ENCODE data around the gene ARID3B.
"Not testable (repeated sequence)": the region's sequence is repeated elsewhere in the genome, so short reads cannot be mapped to it uniquely, and the experiment has no call there.

ARID3B gene

GRCh38 chr15:74597146-74597705 lies 56.2 kb downstream of the ARID3B start:
- H3K9me3 ChIP-seq (replicated peaks in 1 of 2; ENCODE audit: control insufficient read depth in 2 of 2, insufficient read depth in 1 of 2, low read depth in 1 of 2, low read length in 2 of 2); H4K8ac ChIP-seq (ENCODE audit: low read depth, low read length); H3K79me1 ChIP-seq (ENCODE audit: low read depth, low read length); H3K9ac ChIP-seq (ENCODE audit: low read depth, low read length, poor library complexity); H3K23ac ChIP-seq (ENCODE audit: low read depth, low read length, poor library complexity); H3K4me1 ChIP-seq (ENCODE audit: control insufficient read depth in 2 of 2, insufficient read depth in 1 of 2, low read depth in 1 of 2, low read length in 2 of 2); H2AFZ ChIP-seq (ENCODE audit: low read length); H3K27me3 ChIP-seq (ENCODE audit: control insufficient read depth in 3 of 3, insufficient read depth in 3 of 3, low read depth in 1 of 3, low read length in 3 of 3); H2BK120ac ChIP-seq (ENCODE audit: low read depth, low read length); DNase-seq (ENCODE audit: low spot score); H3K18ac ChIP-seq (ENCODE audit: low read length); H2BK15ac ChIP-seq (ENCODE audit: low read length); H2BK5ac ChIP-seq (ENCODE audit: low read length); H3K4ac ChIP-seq (ENCODE audit: low read length); H4K91ac ChIP-seq (ENCODE audit: low read depth, low read length, poor library complexity); H3K4me3 ChIP-seq (ENCODE audit: low read length in 2 of 2); H2BK12ac ChIP-seq (ENCODE audit: low read length); H3K27ac ChIP-seq (replicated peaks; ENCODE audit: low read length); H2AK5ac ChIP-seq (ENCODE audit: low read depth, low read length); H3K14ac ChIP-seq (ENCODE audit: low read length); H3K4me2 ChIP-seq (ENCODE audit: insufficient read depth, low read length, poor library complexity, severe bottlenecking): not testable (repeated sequence)
- peaks cover 28 to 57% of the 10 kb centered on the region in 2 donors for H3K36me3 ChIP-seq (replicated peaks in 1 of 2; ENCODE audit: control insufficient read depth in 2 of 2, insufficient read depth in 2 of 2, low read length in 2 of 2)
- no CpG with 5 or more reads among the region's 16 CpGs for WGBS, 2 donors (ENCODE audit: extremely low coverage in 2 of 2, insufficient read length in 2 of 2, insufficient replicate concordance in 1 of 2)

GRCh38 chr15:74598126-74598842 lies 57.3 kb downstream of the ARID3B start:
- peak overlapping the region; percentile 93 for H3K18ac ChIP-seq (ENCODE audit: low read length)
- peak overlapping the region; percentile 98 for H2AK5ac ChIP-seq (ENCODE audit: low read depth, low read length)
- H3K9me3 ChIP-seq (replicated peaks in 1 of 2; ENCODE audit: control insufficient read depth in 2 of 2, insufficient read depth in 1 of 2, low read depth in 1 of 2, low read length in 2 of 2), result no peaks in the 10 kb centered on the region
- H3K4me3 ChIP-seq (ENCODE audit: low read length in 2 of 2), result peak overlapping the region in 1 of 2 donors; percentile 52
- H3K4me1 ChIP-seq (ENCODE audit: control insufficient read depth in 2 of 2, insufficient read depth in 1 of 2, low read depth in 1 of 2, low read length in 2 of 2), result peaks cover 0 to 5% of the 10 kb centered on the region in 2 donors
- peak overlapping the region; percentile 47 for H3K23ac ChIP-seq (ENCODE audit: low read depth, low read length, poor library complexity)
- H3K27ac ChIP-seq (replicated peaks; ENCODE audit: low read length), result peak overlapping the region; percentile 73
- peak overlapping the region; percentile 89 for H4K8ac ChIP-seq (ENCODE audit: low read depth, low read length)
- H2BK120ac ChIP-seq (ENCODE audit: low read depth, low read length), result no peak overlapping the region
- H2AFZ ChIP-seq (ENCODE audit: low read length), result no peak overlapping the region
- H2BK12ac ChIP-seq (ENCODE audit: low read length), result no peak overlapping the region
- H3K4me2 ChIP-seq (ENCODE audit: insufficient read depth, low read length, poor library complexity, severe bottlenecking), result peak overlapping the region; percentile 52
- peak overlapping the region; percentile 14 for H3K9ac ChIP-seq (ENCODE audit: low read depth, low read length, poor library complexity)
- peak; percentile 69 for DNase-seq (ENCODE audit: low spot score)
- H3K79me1 ChIP-seq (ENCODE audit: low read depth, low read length), result peaks cover 3% of the 10 kb centered on the region
- no peak overlapping the region for H4K91ac ChIP-seq (ENCODE audit: low read depth, low read length, poor library complexity)
- no peaks in the 10 kb centered on the region for H3K27me3 ChIP-seq (ENCODE audit: control insufficient read depth in 3 of 3, insufficient read depth in 3 of 3, low read depth in 1 of 3, low read length in 3 of 3)
- peaks cover 18 to 47% of the 10 kb centered on the region in 2 donors for H3K36me3 ChIP-seq (replicated peaks in 1 of 2; ENCODE audit: control insufficient read depth in 2 of 2, insufficient read depth in 2 of 2, low read length in 2 of 2)
- no peak overlapping the region for H3K4ac ChIP-seq (ENCODE audit: low read length)
- H2BK15ac ChIP-seq (ENCODE audit: low read length), result peak overlapping the region; percentile 52
- peak overlapping the region; percentile 17 for H3K14ac ChIP-seq (ENCODE audit: low read length)
- no CpG with 5 or more reads among the region's 26 CpGs for WGBS, 2 donors (ENCODE audit: extremely low coverage in 2 of 2, insufficient read length in 2 of 2, insufficient replicate concordance in 1 of 2)
- peak overlapping the region; percentile 85 for H2BK5ac ChIP-seq (ENCODE audit: low read length)

- H3K4me3 ChIP-seq (ENCODE audit: low read length in 2 of 2), result no peak overlapping the region
- no peak overlapping the region for H2AFZ ChIP-seq (ENCODE audit: low read length)
- H2BK120ac ChIP-seq (ENCODE audit: low read depth, low read length), result no peak overlapping the region
Measured at GRCh38 chr15:74599156-74599555, 58.1 kb downstream of the ARID3B start.

GRCh38 chr15:74603026-74603788 lies 62.2 kb downstream of the ARID3B start:
- Histone ChIP-seq H2AK5ac (ENCODE audit: low read depth, low read length) (peak overlapping the region; percentile 57), H2AFZ (ENCODE audit: low read length) (no peak overlapping the region), H3K36me3 (replicated peaks in 1 of 2; ENCODE audit: control insufficient read depth in 2 of 2, insufficient read depth in 2 of 2, low read length in 2 of 2) (peaks cover 4 to 18% of the 10 kb centered on the region in 2 donors), H3K4me2 (ENCODE audit: insufficient read depth, low read length, poor library complexity, severe bottlenecking) (no peak overlapping the region), H3K27me3 (ENCODE audit: control insufficient read depth in 3 of 3, insufficient read depth in 3 of 3, low read depth in 1 of 3, low read length in 3 of 3) (no peaks in the 10 kb centered on the region), H2BK5ac (ENCODE audit: low read length) (no peak overlapping the region), H2BK12ac (ENCODE audit: low read length) (no peak overlapping the region), H2BK15ac (ENCODE audit: low read length) (no peak overlapping the region), H3K23ac (ENCODE audit: low read depth, low read length, poor library complexity) (peak overlapping the region; percentile 3), H3K4me3 (ENCODE audit: low read length in 2 of 2) (no peak overlapping the region), H3K4me1 (ENCODE audit: control insufficient read depth in 2 of 2, insufficient read depth in 1 of 2, low read depth in 1 of 2, low read length in 2 of 2) (peaks cover 0 to 5% of the 10 kb centered on the region in 2 donors), H3K14ac (ENCODE audit: low read length) (peak overlapping the region; percentile 47), H2BK120ac (ENCODE audit: low read depth, low read length) (no peak overlapping the region), H3K79me1 (ENCODE audit: low read depth, low read length) (peaks cover 3% of the 10 kb centered on the region), H3K9me3 (replicated peaks in 1 of 2; ENCODE audit: control insufficient read depth in 2 of 2, insufficient read depth in 1 of 2, low read depth in 1 of 2, low read length in 2 of 2) (no peaks in the 10 kb centered on the region), H3K9ac (ENCODE audit: low read depth, low read length, poor library complexity) (no peak overlapping the region), H4K8ac (ENCODE audit: low read depth, low read length) (peak overlapping the region; percentile 78), H3K27ac (replicated peaks; ENCODE audit: low read length) (no peak overlapping the region), H3K4ac (ENCODE audit: low read length) (no peak overlapping the region), H4K91ac (ENCODE audit: low read depth, low read length, poor library complexity) (no peak overlapping the region), H3K18ac (ENCODE audit: low read length) (no peak overlapping the region)
- DNase-seq (ENCODE audit: low spot score), result no peak
- WGBS, 2 donors (ENCODE audit: extremely low coverage in 2 of 2, insufficient read length in 2 of 2, insufficient replicate concordance in 1 of 2), result no CpG with 5 or more reads among the region's 13 CpGs

More at GRCh38 chr15:74599156-74599555, 58.1 kb downstream of the ARID3B start:
- Histone ChIP-seq H2BK5ac (ENCODE audit: low read length) (peak overlapping the region; percentile 85), H3K14ac (ENCODE audit: low read length) (no peak overlapping the region), H3K18ac (ENCODE audit: low read length) (no peak overlapping the region), H4K8ac (ENCODE audit: low read depth, low read length) (no peak overlapping the region), H3K79me1 (ENCODE audit: low read depth, low read length) (peaks cover 3% of the 10 kb centered on the region), H3K4ac (ENCODE audit: low read length) (no peak overlapping the region), H3K9ac (ENCODE audit: low read depth, low read length, poor library complexity) (no peak overlapping the region), H2AK5ac (ENCODE audit: low read depth, low read length) (peak overlapping the region; percentile 98), H3K36me3 (replicated peaks in 1 of 2; ENCODE audit: control insufficient read depth in 2 of 2, insufficient read depth in 2 of 2, low read length in 2 of 2) (peaks cover 13 to 39% of the 10 kb centered on the region in 2 donors), H2BK15ac (ENCODE audit: low read length) (peak overlapping the region; percentile 52), H3K23ac (ENCODE audit: low read depth, low read length, poor library complexity) (peak overlapping the region; percentile 47), H3K4me2 (ENCODE audit: insufficient read depth, low read length, poor library complexity, severe bottlenecking) (no peak overlapping the region), H3K4me1 (ENCODE audit: control insufficient read depth in 2 of 2, insufficient read depth in 1 of 2, low read depth in 1 of 2, low read length in 2 of 2) (peaks cover 0 to 5% of the 10 kb centered on the region in 2 donors), H2BK12ac (ENCODE audit: low read length) (no peak overlapping the region), H4K91ac (ENCODE audit: low read depth, low read length, poor library complexity) (no peak overlapping the region), H3K27ac (replicated peaks; ENCODE audit: low read length) (no peak overlapping the region), H3K27me3 (ENCODE audit: control insufficient read depth in 3 of 3, insufficient read depth in 3 of 3, low read depth in 1 of 3, low read length in 3 of 3) (no peaks in the 10 kb centered on the region), H3K9me3 (replicated peaks in 1 of 2; ENCODE audit: control insufficient read depth in 2 of 2, insufficient read depth in 1 of 2, low read depth in 1 of 2, low read length in 2 of 2) (no peaks in the 10 kb centered on the region)
- no CpG with 5 or more reads among the region's 15 CpGs for WGBS, 2 donors (ENCODE audit: extremely low coverage in 2 of 2, insufficient read length in 2 of 2, insufficient replicate concordance in 1 of 2)
- no peak for DNase-seq (ENCODE audit: low spot score)

All from neuronal stem cell (in vitro differentiated cells).